AG09319 (cell line): Measurements from ENCODE around the gene GLI2.

Source experiments
- DNase-seq: peaks from one replicate; pipeline ENCODE4 v3.0.0-alpha.2; 2010; ENCODE audit warnings: low read depth; ENCODE audit errors: extremely low read depth
- CTCF ChIP-seq: IDR thresholded peaks from 2 replicates; pipeline ENCODE4 v1.5.1; 2011; ENCODE audit warnings: low read depth, mild to moderate bottlenecking, inconsistent platforms, low read length, moderate library complexity

GLI2 gene

GRCh38 chr2:120767486-120768005 is 31.9 kb downstream of the GLI2 start:
- DNase-seq = no peak
- TF ChIP-seq CTCF = no peak

DNA sequence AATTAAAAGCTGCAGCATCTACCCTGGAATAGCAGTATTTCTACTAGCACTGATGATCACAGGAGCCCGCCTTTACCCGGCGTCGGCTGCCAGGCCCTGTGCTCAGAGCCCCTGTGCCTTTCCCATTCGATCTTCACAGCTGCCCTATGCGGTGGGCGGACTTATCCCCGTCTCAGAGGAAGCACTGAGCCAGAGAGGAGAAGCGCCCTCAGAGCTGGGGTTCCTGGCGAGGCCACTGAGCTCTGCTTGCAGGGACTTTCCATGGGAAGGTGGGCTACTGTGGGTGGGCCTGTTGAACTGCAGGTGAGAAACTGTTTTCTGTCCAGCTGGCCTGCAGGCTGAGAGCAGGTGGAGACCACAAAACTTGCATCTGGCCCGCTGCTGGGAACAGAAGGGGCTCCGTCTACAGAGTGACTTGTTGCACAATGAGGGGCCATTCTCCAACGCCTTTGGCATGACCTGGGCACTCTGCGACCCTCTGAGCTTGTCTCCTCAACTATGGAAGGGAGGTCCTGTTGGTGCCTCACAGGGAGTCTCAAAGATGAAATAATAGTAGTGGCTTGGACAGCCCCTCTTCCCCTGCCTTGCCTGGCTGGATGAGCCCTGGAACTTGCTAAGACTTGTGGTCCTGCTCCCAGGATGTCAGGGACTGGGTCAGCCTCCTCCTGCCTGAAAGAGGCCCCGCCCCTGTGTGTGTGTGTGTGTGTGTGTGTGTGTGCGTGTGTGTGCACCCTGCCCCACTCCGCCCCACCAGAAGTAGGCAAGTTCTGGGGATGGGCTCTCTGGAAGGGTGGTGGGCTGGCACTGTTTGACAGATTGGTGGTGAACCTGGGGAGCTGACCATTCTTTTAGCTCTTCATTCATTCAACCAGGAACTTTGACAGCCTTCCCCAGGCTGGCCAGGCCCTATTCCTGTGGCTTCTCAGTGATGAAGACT is 32.7 kb downstream of the GLI2 start:
- no peak for TF ChIP-seq CTCF

DNA sequence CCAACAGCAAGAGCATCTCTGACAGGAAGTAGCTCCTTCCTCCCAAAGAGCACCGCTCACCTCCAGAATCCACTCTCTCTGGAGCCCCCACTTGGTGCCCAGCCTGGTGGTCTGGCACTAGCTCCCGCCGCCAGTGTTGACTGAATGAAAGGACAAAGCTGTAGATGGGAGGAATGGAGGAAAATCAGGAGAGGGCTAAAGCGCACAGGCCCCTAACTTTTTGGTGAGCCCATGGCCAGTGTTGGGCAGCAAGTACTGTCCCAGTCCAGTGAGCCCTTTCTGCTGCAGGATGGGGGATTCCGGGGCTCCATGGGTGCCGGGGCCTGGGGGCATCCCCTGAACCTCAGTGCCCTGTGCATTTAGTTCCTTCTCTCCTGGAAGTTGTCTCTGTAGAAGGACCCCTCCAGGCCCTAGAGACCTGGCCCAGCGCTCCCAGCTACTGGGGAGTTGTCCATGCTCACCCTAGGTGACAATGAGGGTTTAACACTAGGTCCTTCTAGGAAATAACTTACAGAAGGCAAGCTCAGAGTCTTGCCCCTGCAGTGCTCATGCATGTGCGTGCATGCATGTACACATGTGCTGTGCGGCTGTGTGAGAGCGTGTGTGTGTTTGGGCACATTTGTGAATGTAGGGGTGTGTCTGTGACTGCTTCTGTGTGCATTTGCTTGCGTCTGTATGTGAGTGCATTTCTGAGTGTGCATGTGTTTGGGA is 33.6 kb downstream of the GLI2 start:
- DNase-seq = no peak
- TF ChIP-seq CTCF = no peak

More for the DNA sequence above, 32.7 kb downstream of the GLI2 start:
- DNase-seq = no peak

- TF ChIP-seq CTCF = no peak
Observed at GRCh38 chr2:120769787-120770120, 34.1 kb downstream of the GLI2 start.

DNA sequence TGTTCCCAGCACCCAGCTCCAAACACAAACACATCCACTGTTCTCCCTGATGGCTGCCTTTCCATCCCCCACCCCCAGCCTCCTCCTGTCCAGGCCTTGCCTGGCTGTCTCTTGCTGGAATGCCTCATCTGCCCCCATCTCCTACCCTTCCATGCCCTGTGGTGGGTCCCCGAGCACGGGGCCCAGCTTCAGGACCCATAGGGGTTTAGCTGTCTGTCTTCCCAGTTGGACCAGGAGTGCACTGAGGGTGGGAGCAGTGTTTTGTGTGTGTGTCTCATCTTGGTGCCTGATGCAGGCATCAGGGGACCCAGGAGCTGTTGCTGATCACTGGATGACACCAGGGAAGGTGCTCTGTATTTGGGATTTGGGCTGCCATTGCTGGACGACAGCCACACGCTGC is 34.5 kb downstream of the GLI2 start:
- TF ChIP-seq CTCF = no peak
- DNase-seq = no peak

More at GRCh38 chr2:120769787-120770120, 34.1 kb downstream of the GLI2 start:
- DNase-seq = no peak

DNA sequence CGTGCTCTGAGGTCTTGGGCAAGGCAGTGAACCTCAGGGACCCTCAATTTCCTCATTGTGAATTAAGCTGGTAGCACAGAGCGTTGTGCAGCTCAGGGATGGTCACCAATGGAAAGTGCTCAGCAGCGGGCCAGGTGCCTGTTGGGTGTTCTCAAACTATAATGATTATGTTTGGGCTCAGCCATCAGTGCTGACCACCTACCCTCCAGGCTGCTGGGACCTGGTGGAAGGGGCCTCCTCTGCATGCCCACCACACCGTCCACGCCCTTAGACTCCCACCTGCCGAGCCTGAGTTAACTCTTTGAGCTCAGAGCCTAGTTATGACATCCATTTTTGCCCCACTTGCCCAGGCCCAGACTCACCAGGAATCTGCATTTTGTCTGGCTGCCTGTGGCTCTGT is 35.0 kb downstream of the GLI2 start:
- TF ChIP-seq CTCF = no peak
- no peak for DNase-seq
